HG03139 (cell line): ENCODE data around the gene CTTNBP2.

Experiments
- ATAC-seq: cut with Tn5 transposase; IDR thresholded peaks from one replicate; pipeline ENCODE4 v1.9.1; 2021; ENCODE audit not compliant: unreplicated experiment

Gene CTTNBP2

DNA sequence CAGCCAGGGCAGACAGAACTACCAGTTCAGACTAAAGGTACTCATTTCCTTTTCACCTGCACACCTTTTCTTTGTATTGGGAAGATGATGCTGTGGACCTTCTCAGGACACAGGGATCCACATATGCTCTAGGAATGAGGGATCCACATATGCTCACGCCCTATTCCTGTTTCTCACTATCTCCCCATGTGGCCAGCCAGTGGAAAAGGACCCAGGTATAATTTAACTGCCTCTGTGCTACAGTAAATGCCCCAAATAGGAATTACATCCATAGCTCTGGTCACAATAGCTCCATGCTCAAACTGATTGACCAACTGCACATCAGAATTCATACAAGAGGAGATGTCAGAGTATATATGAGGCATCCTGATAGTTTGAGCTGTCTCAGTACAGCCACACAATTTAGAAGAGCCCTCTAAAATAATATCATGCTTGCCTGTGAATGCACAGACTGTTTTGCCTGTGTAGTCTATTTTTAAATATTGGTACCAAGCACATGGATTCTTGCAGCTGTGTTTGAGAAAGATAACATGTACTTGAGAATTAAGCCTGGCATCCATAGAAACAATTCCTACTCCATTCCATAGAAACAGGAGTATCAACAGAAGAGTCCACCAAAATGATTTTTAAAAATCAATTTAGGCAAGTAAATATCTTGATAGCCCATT lies 43.7 kb downstream of the CTTNBP2 start:
- no peak for ATAC-seq

DNA sequence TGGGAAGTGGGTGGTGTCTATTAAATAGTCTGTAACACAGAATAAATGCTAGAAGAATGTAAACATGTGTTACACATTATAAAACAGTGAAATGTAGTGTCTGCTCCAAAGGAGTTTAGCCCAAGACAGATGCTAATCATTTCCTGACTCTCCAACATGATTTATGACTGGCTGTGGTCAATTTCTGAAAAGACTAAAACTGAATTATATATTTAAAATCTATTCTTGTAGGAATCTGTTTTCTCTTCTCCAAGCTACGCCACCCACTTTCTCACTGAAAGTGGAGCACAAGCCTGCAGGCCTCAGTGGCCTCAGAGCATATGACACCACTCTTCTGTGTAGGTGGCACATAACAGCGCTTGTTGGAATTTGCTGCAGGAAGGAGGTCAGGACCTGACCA lies 44.4 kb downstream of the CTTNBP2 start:
- ATAC-seq: no peak

DNA sequence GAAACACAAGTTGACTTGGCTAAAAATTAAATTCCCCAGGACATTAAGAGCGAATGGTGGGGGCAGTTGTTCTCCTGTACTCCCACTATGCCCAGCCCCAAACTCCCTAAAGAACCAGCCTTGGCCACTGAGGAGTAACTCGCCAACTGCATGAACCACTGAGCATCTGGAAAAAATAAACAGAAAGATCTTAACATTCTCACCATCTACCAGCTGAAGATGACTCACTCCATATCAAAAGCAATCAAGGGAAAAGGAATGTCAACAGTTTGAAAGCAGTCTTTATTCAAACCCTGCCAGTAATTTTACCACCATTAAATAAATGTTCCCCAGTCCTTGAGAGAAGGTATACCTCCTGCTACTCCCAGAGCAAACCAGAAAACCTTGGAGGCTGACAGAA lies 45.4 kb downstream of the CTTNBP2 start:
- ATAC-seq: no peak

DNA sequence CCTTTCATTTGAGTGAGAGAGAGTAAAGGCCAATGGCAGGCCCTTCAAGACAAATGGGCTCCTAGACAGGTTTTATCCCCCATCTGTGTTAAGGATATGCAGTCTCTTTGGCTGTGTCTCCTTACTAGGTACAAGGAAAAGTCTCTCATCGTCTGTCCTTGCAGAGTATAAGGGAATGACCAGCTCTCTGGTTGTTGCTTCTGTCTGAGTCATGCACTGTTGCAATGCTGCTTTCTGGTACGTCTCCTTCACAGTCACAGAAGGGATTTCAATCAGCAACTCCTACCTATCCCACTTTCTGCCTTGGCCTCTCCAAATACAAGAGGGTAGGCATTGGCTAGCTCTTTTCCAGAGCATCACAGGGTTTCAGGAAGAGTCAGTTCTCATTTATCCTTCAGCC lies 48.1 kb downstream of the CTTNBP2 start:
- ATAC-seq: no peak

DNA sequence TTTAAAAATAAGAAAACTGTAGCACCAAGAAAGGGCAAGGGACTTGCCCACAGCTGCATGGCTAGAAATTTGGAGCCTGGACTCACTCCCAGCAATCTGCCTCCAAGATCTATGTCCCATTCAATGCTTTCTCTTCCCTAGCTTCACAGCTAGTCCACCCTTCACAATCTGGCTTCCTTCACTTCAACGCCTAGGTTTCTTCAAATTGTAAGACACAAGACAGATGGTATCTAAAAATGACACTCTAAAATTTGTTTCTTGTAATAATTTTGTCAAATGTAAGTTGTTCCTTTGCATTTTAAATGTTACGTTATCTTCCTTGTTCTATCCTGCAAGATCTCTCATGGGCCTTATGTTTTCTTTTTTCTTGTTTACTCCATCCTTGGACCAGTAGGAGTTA lies 48.6 kb downstream of the CTTNBP2 start:
- no peak for ATAC-seq

DNA sequence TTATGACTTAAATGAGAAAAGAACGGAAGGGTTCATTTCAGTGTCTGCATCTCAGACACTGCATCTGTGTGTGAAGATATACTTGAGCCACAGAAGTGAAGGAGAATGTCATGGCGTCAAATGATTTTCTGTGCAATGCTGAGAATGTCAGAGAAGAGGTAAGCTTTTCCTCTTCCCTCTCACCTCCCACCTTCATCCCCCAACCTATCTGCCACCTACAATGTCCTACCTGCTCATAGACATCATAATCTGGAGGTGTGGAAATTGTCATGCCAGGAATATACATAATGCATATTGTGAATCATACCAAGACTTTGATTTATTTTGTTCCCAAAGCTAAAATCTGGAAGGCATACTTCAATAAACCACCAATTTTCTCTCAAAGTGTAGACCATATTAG lies 53.7 kb downstream of the CTTNBP2 start:
- ATAC-seq: no peak

DNA sequence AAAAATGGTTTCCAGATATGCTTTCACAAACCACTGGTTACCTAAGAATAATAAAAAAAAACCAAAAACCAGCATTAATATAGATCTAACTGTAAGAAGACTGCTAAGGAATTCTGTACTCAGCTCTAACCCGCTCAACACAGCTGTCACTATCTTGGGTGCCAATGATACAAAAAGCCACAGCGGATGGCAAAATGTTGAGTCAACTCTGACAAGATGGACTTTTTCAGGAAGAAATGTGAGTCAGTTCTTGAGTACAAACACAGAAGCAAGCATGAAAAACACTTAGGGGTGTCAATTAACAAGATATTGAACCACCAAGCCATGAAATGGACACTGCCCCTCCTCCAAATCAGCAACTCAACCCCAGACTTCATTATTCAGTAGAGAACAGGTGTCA lies 55.0 kb downstream of the CTTNBP2 start:
- no peak for ATAC-seq

DNA sequence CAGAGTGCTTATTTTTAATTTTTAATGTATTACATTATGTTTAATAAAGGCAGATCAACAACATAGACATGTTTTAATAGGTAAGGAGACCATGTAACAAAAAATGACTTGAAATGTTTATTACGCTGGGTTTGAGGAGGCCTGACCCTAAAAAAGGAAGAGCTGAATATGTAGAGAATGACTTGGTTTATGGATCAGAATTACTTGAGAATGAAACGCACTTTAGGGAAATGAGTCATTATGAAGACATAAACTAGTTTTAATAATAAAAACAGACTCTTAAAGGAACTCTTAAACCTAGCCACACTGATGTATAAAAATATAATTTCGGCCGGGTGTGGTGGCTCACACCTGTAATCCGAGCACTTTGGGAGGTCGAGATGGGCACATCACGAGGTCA lies 56.5 kb downstream of the CTTNBP2 start:
- no peak for ATAC-seq

DNA sequence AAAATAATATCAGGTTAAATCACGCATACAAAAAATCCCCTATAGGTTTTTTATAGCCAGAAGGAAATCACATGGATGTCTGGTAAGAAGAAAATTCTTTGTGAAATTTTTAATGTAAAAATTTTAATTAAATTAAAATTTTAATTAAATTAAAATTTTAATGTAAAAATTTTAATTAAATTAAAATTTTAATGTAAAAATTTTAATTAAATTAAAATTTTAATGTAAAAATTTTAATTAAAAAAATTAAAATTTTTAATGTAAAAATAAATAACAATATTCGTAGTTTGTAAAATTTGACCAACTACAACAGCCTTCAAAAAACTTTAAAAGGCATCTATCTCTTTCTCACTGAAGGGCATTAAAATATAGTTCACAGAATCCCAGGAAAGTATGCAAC lies 61.5 kb downstream of the CTTNBP2 start:
- ATAC-seq: no peak

DNA sequence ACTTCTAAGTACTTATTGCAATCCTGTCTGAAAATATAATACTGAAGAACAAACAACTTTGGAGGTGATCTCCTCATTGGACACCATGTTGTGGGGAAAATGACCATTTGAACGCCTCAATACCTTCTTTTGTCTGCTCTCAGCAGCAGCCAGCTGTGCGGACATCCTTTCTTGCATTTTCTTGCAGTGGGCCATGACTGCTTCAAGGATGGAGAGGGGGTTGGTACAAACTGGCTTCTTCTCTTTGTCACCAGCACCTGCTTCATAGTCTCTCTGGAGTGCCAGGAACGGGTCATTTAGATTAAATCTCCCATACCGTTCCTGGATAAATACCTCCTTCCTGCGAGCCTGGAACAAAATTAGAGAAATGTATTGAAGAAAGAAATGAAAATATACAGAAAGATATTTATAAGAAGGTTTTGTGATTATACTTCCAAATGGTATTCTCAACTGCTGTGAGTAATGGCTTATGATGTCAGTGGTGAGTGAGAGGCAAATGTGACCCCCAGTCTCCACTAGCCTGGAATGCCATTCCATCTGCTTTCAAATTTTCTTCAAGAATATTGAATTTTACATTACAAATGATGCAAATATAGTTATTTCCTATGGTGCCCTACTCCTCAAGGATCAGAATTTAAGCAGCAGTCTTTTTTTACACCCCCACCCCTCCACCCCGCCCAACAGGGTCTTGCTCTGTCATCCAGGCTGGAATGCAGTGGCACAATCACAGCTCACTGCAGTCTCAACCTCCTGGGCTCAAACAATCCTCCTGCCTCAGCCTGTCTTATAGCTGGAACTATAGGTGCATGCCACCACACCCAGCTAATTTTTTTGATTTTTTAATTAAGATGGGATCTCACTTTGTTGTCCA lies 62.4 kb downstream of the CTTNBP2 start:
- ATAC-seq: no peak

DNA sequence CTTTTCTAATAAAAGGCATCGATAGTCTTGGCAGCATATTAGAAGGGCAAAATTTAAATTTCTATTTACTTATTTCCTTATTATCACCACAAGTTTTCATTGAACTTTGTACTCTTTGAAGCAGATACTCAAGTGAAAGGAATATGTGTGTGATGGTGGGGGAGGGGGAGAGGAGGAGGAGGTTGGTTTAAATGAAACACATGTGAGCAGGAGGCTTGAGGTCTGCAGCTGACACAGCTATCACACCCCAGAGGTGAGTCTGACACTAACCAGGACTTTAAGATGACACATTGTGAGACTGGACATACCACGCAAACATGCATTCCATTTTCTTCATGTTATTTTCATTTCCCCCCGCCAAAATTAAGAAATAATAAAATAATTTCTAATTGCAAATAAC lies 63.3 kb downstream of the CTTNBP2 start:
- no peak for ATAC-seq

DNA sequence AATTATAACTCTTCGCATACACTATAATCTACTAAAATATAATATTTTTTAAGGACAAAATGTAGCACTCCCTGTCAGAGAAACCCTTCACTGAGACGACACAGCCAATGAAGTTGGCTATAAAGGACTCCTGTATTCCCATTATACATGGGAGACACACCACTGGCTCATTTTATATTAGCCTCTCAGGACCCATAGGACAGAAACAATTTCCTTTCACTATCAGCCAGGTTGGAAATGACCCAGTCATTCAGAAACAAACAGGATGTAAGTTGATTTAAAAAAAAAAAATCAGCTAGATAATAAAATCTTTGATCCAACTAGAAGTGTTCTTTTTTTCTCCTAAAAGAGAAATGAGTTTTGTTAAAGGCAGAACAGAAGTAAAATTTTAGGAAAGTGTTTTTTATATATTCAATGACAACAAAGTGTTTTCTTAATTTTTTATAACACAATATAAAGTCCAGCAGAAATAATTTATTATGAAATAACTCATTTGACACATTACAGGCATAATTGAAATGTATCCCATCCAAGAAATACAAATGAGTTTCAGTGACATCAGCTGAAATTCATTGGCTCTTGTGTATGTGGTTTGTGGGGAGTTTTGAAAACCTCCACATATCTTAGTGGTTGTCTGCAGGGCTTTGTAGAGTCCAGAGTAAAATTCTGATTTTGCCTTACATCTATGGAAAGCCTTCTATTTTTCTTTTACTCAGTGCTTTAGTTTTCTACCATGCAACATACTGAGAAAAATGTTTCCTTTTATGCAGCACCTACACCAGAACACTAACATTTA lies 64.1 kb downstream of the CTTNBP2 start:
- no peak for ATAC-seq

DNA sequence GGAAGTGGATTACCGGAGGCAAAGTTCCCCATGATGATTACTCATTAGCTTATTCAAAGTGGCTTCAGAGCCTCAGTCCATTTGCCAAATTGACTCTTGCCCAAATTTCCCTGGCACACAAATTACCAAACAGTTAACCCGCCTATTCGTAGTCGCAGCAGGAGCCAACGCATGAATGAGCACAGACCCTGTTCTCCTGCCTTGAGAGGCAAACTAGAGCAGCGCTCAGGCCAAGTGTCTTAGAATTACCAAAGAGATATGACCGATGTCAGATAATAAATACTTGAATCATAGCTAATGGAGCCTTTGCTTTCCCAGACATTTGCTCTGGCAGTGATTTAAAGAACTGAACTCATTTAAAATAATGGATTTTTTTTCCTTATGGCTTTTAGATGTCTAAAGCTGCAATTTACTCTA lies 64.9 kb downstream of the CTTNBP2 start:
- ATAC-seq: no peak

DNA sequence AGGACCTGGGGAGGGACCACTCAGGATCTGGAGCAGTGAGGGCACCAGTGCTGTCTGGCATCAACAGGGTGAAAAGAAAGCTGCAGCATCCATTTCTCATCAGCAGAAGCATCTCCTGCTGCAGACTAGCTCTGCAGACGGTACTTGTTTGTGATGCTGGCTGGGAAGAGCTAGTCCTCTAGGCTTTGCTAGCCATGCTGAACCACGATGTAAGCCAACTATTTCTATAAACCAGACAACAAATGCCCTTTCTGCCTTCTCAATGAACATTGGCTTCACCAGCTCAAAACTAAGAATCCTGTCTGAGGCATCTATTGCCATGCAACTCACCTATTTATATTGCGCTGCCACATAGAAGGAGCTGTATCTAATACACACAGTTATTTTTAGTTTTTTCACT lies 65.6 kb downstream of the CTTNBP2 start:
- no peak for ATAC-seq

DNA sequence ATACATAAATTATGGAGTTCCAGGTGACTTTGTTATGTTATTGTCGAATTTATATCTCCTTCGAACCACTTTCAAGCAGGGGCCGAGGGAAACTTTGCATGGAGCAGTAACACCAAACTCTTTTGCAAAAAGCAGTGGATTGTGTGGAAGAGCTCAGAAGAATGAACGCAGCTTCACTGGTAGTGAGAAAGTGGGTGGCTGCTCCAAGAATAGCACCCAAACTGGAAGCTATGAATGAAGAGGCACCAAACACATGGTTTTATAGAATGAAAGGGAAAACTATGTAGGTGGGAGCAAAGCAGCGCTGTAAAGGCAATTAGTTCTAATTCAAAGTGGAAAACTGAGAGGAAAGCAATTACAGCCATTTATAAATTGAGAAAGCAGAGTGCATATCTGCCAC lies 67.2 kb downstream of the CTTNBP2 start:
- no peak for ATAC-seq

DNA sequence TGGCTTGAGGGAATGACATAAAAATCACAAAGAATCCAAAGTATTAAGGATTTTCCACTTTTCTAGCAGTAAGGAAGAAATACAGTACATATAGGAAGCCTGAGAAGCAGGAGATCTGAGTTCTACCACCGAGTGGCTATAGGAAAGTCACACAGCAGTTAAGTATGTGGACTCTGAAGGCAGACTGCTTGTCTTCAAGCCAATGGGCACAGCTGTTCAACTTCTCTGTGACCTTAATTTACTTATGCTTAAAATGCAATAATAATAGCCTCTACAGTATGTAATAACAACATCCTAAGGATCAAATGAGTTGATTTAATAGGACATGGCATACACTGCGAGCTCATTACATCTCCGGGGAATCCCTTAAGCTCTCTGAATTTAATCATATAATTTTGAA lies 68.0 kb downstream of the CTTNBP2 start:
- ATAC-seq: no peak

DNA sequence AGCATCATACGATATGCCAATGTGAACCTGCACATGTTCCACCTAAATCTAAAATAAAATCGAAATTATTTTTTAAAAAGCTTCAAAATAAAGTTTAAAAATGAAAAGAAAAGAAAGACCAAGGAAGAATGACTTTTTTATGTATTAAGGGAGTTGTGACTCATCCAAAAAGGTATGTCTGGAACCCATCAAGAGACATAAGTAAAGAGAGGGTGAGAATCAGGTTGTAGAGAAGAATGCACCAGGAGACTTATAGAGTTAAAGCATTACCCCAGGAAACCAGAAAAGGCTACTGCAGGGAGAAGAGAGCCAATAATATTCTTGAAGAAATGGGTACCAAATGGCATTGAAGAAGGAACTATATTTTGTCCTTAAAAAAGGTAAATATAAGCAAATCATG lies 69.8 kb downstream of the CTTNBP2 start:
- no peak for ATAC-seq

DNA sequence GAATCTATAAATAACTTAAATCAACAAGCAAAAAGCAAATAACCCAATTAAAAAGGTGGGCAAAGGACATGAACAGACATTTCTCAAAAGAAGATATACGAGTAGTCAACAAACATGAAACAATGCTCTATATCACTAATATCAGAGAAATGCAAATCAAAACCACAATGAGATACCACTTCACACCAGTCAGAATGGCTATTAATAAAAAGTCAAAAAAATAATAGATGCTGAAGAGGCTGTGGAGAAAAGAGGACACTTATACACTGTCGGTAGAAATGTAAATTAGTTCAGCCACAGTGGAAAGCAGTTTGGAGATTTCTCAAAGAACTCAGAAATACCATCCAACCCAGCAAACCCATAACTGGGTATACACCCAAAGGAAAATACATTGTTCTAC lies 70.6 kb downstream of the CTTNBP2 start:
- no peak for ATAC-seq

DNA sequence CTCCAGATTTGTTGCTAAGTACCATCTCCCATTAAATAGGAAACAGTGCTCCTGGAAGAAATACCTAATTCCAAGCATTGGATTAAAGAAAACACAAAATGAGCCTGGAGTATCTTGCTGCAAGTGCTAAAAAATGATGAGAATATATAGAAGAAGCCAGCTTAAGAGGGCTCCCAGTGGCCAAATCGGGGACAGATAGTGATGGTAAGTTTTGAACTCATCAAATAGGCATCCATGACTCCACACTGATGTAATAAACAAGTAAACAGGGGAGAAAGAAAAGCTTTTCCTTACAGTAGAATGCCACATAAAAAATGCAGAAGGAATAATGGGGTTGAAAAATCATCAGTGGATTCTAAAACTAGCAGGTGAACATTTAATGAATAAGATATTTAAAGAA lies 72.4 kb downstream of the CTTNBP2 start:
- no peak for ATAC-seq

DNA sequence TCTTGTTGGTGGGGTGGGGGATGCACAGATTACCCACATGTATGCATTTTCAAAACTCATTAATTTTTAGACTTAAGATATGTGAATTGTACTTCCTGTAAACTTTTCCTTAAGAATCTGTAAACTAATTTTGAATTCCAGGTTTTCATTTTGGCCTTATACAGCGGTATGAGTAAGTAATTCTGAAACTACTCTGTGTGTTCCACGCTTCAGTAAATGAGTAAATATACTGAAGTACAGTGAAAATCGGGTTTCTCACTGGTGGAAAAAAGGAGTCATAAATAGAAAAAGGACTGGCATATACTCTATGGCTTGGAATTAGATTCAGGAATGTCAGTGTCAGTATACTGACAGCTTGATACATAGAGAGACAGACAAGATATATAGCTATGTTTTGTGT lies 72.8 kb downstream of the CTTNBP2 start:
- no peak for ATAC-seq

DNA sequence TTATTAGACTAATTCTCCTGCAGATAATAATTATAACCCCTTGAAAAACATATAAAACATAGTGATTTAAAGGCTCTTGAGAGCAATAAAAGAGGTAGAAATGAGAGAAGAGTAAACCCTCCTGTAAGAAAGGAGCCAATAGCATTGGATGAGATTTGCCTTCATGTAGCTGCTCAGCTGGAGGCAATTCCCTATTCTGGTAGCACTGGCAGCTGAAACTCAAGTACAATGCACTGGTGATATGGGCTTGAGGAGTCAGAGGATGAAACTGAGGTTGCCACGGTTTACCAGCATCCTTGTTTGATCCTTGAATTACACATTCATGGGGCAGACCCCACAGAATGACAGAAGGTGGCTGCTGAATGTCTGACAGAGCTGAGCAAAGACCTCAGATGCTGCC lies 76.4 kb downstream of the CTTNBP2 start:
- ATAC-seq: no peak

DNA sequence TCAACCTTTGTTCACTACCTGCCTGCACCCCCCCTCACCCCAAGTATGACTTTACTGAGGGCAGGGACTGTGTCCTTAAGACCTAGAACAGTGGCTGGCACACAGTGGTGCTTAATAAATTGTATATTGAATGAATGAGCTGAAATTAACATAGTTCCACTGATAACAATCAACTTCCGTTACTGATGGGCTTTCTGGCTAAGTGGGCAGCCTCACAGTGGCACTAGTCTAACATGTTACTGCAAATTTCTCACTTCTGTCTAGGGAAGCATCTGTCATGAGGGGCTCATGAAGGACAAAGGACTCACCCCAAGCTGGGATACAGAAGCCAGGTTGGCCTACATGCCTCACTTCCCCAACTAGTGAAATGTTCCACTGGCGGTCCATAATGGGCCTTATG lies 79.3 kb downstream of the CTTNBP2 start:
- ATAC-seq: no peak
